HL-60/S4 (cell line): ENCODE results near the gene RRP1.

Experiments used
- in situ Hi-C: fragments of 300-500 bp; cut with MboI; formaldehyde crosslinking; loops from 2 replicates; pipeline ENCODE4 v1.14.3; 2022; ENCODE audit warnings: low sequenced_read_pairs

Gene RRP1

DNA sequence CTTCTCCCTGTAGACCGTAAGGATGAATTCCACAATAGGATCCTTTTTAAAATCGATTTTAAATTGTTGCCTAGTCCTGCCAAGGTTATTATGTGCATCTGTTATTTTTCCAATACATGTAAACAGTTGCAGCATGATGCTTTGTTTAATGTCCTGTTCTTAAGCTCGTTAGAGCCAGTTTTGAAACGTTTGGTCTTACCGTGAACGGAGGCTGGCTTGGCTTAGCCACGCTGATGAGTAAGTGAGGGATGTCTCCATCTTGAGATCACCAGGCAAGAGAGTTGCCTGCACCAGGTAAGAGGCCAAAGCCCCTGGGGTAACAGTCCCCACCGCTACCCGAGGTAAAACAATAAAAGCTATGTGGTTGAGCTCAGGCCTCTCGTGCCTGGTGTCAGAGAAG is 30.6 kb upstream of the RRP1 start:
- in situ Hi-C loops: no loop called here

- in situ Hi-C loops: no loop called here
Observed at GRCh38 chr21:43759651-43760050, 29.7 kb upstream of the RRP1 start.

DNA sequence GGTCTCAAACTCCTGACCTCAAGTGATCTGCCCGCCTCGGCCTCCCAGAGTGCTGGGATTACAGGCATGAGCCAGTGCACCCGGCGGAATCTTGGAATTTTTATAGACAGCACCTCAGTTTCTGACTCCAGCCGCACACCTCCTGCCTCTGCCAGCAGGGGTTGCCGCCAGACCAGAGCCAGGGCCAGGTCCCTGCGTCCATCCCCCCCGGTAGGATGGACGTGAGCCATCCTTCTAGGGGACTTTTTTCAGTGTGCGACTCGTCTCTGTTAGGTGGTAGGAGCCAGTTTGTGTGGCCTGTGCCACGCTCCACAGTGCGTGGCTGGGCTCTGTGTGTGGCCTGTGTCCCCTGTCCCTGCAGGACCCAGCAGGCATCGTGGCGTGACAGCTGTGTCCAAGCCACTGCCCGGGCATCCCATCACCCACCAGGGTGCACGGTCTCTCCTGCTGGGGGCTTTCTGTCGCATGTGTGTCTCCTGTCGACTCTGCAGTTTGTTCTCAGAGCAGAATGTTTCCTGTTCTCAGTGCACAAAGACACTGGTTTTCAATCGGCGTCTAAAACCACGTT is 28.9 kb upstream of the RRP1 start:
- in situ Hi-C loops: no loop called here

DNA sequence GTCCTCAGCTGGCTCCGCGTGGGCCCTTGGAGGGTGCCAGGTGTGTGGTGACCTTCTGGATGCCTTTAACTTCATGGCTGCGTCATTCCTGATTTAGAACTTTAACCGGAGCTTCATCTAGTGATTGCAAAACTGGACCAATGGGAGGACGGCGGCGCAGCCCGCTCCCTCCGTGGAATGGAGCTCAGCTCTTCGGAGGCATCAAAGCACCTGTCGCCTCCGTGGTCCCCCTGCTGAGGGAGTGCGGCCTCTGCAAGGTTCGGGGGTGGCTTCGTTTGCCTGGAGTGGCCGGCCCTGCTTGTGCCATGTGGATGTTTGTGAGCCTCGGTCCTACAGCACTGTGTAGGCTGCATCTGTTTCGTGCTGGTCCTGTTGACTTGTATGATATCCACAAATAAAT is 27.5 kb upstream of the RRP1 start:
- in situ Hi-C loops: no loop called here

DNA sequence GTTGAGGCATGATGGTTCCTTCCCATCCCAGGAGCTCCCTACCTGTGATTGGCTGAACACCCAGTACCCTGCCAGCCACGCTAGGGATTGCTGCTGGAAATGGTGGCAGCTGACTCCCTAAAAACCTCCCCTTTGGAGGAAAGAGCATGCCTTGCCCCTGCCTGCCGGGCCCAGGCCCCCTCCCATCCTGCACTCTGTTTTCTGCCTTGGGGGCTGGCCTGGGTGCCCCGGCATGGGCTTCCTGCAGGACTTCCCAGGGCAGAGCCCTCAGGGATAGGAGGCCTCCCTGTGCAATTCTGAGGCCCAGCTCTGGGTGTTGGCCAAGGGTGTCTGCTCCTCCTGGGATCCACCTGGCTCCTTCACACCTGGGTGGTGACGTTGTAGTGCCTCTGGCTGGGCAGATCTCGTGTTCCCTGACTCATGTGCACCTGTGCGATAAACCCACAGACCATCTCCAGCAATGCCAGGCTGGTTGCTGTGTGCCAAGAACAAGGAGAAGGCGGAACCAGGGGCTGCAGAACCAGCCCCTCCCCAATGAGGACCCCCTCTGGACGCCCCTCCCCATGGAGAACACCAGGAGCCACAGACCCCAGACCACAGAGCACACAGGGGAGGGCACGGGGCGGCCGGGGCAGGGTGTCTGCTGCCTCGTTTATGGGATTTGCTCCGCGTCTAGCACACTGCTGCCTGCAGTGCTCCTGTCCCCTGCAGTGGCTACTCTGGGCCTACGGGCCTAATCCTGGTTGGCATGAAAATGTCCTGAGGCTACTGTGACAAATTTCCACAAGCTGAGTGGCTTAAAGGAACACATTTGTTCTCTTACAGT is 26.9 kb upstream of the RRP1 start:
- in situ Hi-C loops: no loop called here

DNA sequence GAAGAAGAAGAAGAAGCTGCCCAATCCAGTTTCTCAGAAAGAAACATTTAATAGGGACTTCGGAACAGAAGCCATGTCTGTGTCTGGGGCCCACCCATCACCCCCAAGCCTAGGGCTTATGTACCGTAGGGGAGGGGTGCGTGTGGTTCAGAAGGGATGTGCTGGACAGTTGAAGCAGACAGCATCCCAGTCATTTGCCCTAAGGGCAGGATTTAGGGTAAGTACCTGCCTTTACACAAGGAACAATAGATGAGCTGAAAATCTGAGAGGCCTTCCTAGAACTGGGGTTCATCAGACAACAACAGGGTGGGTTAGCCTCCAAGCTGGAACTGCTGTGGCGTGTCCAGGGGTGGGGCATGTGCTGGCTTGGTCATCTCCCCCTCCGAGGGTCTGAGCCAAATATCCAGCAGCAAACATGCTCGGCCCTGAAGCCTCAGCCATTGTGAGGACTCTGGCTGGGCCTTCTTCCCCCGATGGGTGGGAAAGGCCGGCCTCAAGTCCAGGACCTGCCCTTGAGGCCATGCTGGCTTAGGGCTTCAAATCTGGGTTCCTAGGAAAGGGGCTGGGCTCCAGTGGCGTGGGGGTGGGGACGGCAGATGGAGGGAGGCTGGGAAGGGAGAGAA is 25.4 kb upstream of the RRP1 start:
- in situ Hi-C loops: no loop called here

GRCh38 chr21:43764576-43765495 is 24.5 kb upstream of the RRP1 start:
- in situ Hi-C loops: no loop called here

- in situ Hi-C loops: no loop called here
Observed at GRCh38 chr21:43766734-43767497, 22.5 kb upstream of the RRP1 start.

- in situ Hi-C loops: no loop called here
Observed at GRCh38 chr21:43767498-43767983, 21.8 kb upstream of the RRP1 start.

DNA sequence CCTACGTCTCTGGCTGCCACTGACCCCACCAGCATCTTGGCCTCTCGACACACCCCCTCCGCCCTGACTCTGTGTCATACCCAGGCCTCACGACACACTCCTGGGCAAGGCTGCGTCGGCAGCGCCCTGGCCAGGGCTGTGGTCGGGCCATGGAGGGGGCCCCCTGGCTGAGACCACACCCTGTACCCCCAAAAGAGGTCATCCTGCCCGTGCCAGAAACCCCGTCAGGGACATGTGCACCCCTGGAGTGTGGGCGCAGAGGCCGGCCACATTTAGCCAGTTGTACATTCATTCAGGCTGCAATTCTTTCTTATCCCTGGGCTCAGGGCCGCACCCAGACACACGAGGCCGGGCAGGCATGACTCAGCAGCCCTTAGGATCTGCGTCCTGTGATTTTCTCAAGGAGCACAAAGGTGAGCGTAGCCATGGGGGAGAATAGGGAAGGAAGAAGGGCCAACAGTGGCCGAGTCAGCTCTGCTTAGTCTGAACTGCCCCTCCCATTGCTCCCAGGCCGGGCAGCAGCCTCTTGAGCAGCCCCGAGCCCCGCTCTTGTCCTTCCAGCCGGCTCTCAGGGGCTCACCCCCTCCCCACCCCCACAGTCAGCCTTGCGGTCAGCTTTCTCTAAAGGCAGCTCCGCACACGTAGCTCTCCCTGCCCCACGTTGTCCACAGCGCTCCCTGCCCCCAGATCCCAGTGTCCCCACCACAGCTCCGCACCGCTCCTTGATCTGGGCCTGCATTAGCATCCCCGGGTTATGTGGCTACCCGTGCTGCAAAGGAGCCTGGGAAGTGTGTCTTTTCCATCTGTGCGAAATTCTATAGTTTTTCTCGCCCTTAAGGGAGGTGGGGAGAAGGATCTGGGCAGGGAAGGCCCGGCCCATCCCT is 21.2 kb upstream of the RRP1 start:
- in situ Hi-C loops: no loop called here

DNA sequence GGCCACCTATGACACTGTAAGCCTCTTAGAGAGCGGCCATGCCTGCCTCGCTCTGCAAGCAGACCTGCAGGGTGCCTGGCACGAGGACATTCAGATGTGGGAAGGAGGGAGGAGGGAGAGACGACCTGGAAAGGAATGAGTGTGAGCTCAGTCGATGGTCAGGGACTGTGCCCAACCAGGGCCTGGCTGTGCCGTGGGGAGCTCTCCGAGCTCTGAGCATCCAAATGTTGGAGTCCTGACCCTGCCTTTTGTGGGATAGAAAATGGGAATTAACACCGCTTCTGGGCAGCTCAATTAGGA is 20.6 kb upstream of the RRP1 start:
- in situ Hi-C loops: no loop called here

DNA sequence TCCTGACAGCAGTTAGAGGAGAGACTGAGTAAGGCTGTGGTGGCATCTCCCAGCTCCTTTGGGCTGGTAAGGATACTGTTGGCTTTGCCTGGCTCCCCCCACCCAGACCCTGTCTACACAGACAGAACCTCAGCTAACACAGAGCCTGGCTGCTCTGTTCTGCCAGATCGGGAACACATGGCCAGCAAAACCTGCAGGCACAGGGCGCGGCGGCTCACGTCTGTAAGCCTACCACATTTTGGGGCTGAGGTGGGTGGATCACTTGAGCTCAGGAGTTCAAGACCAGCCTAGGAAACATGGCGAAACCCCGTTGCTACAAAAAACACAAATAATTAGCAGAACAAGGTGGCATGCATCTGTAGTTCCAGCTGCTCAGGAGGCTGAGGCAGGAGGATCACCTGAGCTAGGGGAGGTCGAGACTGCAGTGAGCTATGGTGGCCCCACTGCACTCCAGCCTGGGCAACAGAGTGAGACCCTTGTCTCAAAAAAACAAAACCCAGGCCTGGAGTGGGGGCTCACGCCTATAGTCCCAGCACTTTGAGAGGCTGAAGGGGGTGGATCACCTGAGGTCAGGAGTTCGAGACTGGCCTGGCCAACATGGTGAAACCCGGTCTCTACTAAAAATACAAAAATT is 19.9 kb upstream of the RRP1 start:
- in situ Hi-C loops: no loop called here

DNA sequence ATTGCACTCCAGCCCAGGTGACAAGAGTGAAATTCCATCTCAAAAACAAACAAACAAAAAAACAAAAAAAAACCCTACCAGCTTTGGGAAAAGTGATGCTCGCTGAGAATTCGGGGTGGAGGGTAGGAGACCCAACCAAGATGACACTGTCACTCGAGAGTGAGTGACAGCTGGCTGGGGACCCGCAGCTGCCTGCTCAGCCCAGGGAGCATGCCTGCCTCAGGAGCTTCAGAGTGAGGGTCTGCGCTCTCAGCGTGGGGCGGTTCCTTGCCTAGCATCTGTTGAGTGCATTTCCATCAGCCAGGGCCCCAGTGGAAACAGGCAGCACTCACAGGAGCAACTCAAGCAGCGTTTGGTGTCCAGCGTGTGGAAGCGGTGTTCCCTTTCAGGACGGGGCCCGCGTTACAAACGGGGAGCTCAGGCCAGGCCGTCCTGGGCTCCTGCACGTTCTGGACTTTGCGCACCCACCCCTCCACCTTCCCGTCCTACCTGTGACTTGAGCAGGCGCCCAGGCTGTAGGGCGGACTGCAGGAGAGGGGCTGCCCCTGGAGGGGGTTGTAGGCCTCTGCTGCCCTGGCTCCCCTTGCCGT is 19.2 kb upstream of the RRP1 start:
- in situ Hi-C loops: no loop called here

- in situ Hi-C loops: no loop called here
Observed at GRCh38 chr21:43771199-43771675, 18.1 kb upstream of the RRP1 start.

- in situ Hi-C loops: no loop called here
Observed at GRCh38 chr21:43771698-43772424, 17.5 kb upstream of the RRP1 start.

DNA sequence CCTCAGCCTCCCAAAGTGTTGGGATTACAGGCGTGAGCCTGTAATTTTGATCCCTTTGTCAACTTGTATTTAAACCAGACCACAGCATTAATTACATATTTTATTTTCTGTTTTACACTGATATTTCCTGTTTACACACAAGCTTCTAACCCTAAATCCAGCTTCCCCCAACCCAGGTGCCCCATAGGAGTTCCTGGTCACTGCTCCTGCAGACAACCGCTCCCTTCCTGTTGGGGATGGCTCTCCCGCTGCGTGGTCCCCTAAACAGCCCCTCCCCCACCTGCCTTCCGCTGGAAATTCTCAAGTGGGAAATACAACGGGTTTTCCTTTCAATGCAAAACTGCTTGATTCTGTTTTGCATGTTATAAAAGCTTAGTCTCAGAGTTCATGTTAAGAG is 17.0 kb upstream of the RRP1 start:
- in situ Hi-C loops: no loop called here

GRCh38 chr21:43774163-43774562 is 15.2 kb upstream of the RRP1 start:
- in situ Hi-C loops: no loop called here

DNA sequence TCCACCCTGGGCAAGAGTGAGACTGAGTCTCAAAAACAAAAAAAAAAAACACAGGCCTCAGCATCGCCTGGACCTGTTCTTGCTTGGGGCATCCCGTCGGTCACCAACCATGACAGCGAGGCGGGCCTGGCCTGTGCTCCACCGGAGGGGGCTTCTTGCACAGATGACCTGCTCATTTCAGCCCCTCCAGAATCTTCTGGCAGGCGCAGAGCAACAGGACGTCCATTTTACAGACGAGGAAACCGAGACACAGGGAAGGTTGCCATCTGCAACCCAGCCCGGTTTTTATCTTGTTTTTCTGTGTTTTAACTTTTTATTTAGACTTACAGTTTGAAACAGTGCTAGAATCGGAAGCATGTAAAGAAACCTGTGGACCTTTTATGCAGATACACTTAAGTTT is 14.2 kb upstream of the RRP1 start:
- in situ Hi-C loops: no loop called here
